ENCODE data around the gene METTL16. TPM values are rescaled to one million over a fixed set of nuclear protein-coding genes. Genes with fewer than 3 reads are reported as not detected.

METTL16 gene
- total RNA-seq, 4 donors from 2014 or later = 25.1 to 118 (median 49.3) TPM

- H3K9me3 ChIP-seq = no peaks in the 10 kb centered on the region
- no peaks in the 10 kb centered on the region for H3K36me3 ChIP-seq
- no peak overlapping the region for H3K4me3 ChIP-seq
- TF ChIP-seq POLR2A (IDR thresholded peaks at IDR 0.05) = no peak
- TF ChIP-seq CTCF (IDR thresholded peaks at IDR 0.05) = no peak
- no peak for DNase-seq
- no peaks in the 10 kb centered on the region for H3K4me1 ChIP-seq
- H3K27ac ChIP-seq = no peak overlapping the region
- no peaks in the 10 kb centered on the region for H3K27me3 ChIP-seq
- intact Hi-C loops (cut with DNase I; ENCODE audit: low total_unique reads) = no loop called here
These were observed 93.1 kb downstream of the METTL16 start for GRCh38 chr17:2418572-2418971.

- no peaks in the 10 kb centered on the region for H3K4me1 ChIP-seq
- intact Hi-C loops (cut with DNase I; ENCODE audit: low total_unique reads) = no loop called here
- H3K36me3 ChIP-seq = no peaks in the 10 kb centered on the region
- H3K4me3 ChIP-seq = no peak overlapping the region
- H3K27me3 ChIP-seq = no peaks in the 10 kb centered on the region
- H3K9me3 ChIP-seq = no peaks in the 10 kb centered on the region
- DNase-seq = peak; percentile 94 to 95
- TF ChIP-seq POLR2A (IDR thresholded peaks at IDR 0.05) (no peak), CTCF (IDR thresholded peaks at IDR 0.05) (peak; percentile 97 to 98 (median 98))
- H3K27ac ChIP-seq = peak overlapping the region; percentile 57 to 61
These were observed 95.5 kb downstream of the METTL16 start for GRCh38 chr17:2416010-2416734.

- no peak for DNase-seq
- H3K27me3 ChIP-seq = no peaks in the 10 kb centered on the region
- H3K4me3 ChIP-seq = no peak overlapping the region
- no peaks in the 10 kb centered on the region for H3K9me3 ChIP-seq
- intact Hi-C loops (cut with DNase I; ENCODE audit: low total_unique reads) = no loop called here
- H3K27ac ChIP-seq = no peak overlapping the region
- TF ChIP-seq POLR2A (IDR thresholded peaks at IDR 0.05) = no peak
- no peak for TF ChIP-seq CTCF (IDR thresholded peaks at IDR 0.05)
- H3K36me3 ChIP-seq = no peaks in the 10 kb centered on the region
- no peaks in the 10 kb centered on the region for H3K4me1 ChIP-seq
These were observed 96.6 kb downstream of the METTL16 start for GRCh38 chr17:2415081-2415480.

GRCh38 chr17:2414446-2415064 is 97.1 kb downstream of the METTL16 start:
- DNase-seq = no peak
- no peak for TF ChIP-seq POLR2A (IDR thresholded peaks at IDR 0.05)
- no peak for TF ChIP-seq CTCF (IDR thresholded peaks at IDR 0.05)
- Histone ChIP-seq H3K27ac (no peak overlapping the region), H3K4me3 (no peak overlapping the region), H3K36me3 (no peaks in the 10 kb centered on the region), H3K4me1 (no peaks in the 10 kb centered on the region), H3K9me3 (no peaks in the 10 kb centered on the region), H3K27me3 (no peaks in the 10 kb centered on the region)
- intact Hi-C loops (cut with DNase I; ENCODE audit: low total_unique reads) = no loop called here

GRCh38 chr17:2412561-2413021 is 99.1 kb downstream of the METTL16 start:
- no peaks in the 10 kb centered on the region for H3K27me3 ChIP-seq
- no peak overlapping the region for H3K4me3 ChIP-seq
- H3K4me1 ChIP-seq = no peaks in the 10 kb centered on the region
- no peaks in the 10 kb centered on the region for H3K9me3 ChIP-seq
- DNase-seq = no peak
- no peaks in the 10 kb centered on the region for H3K36me3 ChIP-seq
- TF ChIP-seq CTCF (IDR thresholded peaks at IDR 0.05) = no peak
- TF ChIP-seq POLR2A (IDR thresholded peaks at IDR 0.05) = no peak
- H3K27ac ChIP-seq = no peak overlapping the region
- intact Hi-C loops (cut with DNase I; ENCODE audit: low total_unique reads) = loop anchor here (2.0 kb wide), 1 partner anchor 30 kb away; no protein-coding TSS in a partner anchor

Measured in uterus (tissue), 4 donors.